ENCODE results near the gene FRY.

The FRY gene

DNA sequence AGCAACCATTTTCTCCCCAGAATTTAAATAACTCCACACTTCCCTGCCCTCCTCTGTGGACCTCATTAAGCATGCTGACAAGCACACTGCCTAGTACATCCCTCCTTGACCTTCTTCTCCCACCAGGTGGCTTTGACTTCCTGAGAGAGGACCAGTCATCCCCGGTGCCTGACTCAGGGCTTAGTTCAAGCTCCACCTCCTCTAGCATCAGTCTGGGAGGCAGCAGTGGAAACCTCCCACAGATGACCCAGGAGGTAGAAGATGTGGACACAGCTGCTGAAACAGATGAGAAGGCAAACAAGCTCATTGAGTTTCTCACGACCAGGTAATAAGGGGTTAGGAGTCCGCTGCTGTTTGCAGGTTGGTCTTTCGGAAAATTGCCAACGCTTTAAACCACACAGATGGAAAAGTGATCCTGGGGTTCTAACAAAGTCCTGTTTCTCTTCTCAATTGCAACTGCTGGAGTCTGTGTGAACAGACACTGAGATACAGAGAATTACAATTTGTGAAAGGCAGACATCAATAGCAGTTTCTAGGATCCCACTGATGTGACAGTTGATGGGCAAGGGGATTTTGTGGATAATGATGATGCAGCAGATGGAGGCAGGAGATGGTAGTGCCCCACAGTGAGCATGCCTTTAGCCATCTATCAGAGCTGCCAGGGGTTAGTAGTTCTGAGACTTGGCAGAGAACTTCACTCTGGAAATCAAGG is 196.9 kb downstream of the FRY start:
- in situ Hi-C loops (cut with MboI; ENCODE audit: low pct_unique_long_range_greater_than_20kb, low sequenced_read_pairs, unreplicated experiment): no loop called here
- TF ChIP-seq, protein P1, sequence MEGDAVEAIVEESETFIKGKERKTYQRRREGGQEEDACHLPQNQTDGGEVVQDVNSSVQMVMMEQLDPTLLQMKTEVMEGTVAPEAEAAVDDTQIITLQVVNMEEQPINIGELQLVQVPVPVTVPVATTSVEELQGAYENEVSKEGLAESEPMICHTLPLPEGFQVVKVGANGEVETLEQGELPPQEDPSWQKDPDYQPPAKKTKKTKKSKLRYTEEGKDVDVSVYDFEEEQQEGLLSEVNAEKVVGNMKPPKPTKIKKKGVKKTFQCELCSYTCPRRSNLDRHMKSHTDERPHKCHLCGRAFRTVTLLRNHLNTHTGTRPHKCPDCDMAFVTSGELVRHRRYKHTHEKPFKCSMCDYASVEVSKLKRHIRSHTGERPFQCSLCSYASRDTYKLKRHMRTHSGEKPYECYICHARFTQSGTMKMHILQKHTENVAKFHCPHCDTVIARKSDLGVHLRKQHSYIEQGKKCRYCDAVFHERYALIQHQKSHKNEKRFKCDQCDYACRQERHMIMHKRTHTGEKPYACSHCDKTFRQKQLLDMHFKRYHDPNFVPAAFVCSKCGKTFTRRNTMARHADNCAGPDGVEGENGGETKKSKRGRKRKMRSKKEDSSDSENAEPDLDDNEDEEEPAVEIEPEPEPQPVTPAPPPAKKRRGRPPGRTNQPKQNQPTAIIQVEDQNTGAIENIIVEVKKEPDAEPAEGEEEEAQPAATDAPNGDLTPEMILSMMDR (IDR thresholded peaks at IDR 0.05; ENCODE audit: extremely low read depth, insufficient read depth, missing control alignments): no peak
- no peak for DNase-seq (ENCODE audit: low spot score)

DNA sequence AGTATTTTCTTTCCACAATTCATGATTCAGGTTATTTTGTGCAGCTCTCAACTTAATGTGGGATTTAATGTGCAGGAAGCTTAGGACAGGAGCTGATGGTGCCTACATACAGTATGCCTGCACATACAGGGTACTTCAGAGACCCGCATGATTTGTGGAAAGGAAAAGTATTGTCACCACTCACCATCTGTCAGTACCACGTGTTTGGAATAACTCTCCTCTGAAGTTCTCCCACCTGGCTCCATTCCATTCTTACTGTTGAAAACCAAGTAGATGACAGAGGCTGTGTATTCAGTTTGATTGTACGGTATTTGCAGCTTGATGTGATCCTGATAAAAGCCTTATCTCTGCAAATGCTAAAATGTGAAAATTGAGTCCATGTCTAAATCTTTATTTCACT is 197.9 kb downstream of the FRY start:
- TF ChIP-seq, protein P1 (IDR thresholded peaks at IDR 0.05; ENCODE audit: extremely low read depth, insufficient read depth, missing control alignments): no peak
- in situ Hi-C loops (cut with MboI; ENCODE audit: low pct_unique_long_range_greater_than_20kb, low sequenced_read_pairs, unreplicated experiment): no loop called here
- DNase-seq (ENCODE audit: low spot score): no peak

DNA sequence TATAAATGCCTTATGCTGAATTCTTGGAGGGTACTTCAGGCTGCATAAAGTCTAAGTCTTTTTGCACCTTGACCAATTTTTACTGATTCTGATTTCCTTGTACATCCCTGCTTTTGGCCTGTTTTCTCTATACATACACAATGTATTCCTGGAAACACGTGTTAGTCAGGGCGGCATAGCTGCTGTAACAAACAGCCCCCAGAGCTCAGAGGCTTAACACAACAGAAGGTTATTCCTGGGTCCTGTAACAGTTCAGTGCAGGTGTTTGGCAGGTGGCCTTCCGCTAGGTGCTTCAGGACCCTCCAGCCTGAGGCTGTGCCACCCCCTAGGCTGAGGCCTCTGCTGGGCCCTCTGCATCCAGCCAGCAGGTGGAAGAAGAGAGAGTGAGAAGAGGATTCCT is 200.7 kb downstream of the FRY start:
- no peak for DNase-seq (ENCODE audit: low spot score)
- in situ Hi-C loops (cut with MboI; ENCODE audit: low pct_unique_long_range_greater_than_20kb, low sequenced_read_pairs, unreplicated experiment): no loop called here
- TF ChIP-seq, protein P1 (IDR thresholded peaks at IDR 0.05; ENCODE audit: extremely low read depth, insufficient read depth, missing control alignments): no peak

DNA sequence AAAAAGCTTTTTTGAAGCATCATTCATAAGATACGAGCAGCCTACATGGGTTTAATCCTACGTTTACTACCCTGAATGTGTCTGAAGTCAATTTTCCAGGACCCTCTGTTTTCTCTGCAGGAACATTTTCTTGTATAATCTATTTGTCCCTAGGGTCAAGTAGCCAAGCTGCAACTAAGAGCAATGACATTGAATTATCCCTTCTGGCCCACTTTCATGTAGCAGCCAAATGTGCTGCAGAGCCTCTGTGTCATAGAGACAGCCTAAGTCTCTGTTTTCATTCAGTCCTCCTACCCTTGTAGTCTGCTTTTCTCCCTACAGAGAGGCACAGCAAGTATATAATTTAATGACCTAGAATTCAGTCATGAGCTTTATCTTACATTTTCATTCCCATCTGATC is 201.5 kb downstream of the FRY start:
- DNase-seq (ENCODE audit: low spot score): no peak
- in situ Hi-C loops (cut with MboI; ENCODE audit: low pct_unique_long_range_greater_than_20kb, low sequenced_read_pairs, unreplicated experiment): no loop called here
- TF ChIP-seq, protein P1 (IDR thresholded peaks at IDR 0.05; ENCODE audit: extremely low read depth, insufficient read depth, missing control alignments): no peak

DNA sequence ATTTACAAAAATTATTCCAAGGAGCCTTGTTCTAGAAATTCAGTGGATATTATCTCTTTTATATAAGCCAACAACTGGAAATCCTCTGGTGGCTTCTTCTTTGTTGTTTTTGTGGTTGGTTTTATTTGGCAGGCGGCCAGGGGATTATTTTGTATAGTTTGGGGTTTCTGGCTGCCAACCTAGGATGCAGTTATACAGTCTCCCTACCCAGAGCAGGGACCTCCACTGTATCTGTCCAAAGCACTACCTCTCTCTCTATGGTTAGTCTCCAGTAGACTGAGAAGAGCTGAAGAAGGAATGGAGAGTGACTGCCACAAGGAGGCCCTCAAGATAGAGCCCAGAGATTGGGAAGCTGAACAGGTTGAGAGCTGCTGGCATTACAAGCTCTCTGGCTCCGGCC is 203.3 kb downstream of the FRY start:
- DNase-seq (ENCODE audit: low spot score): no peak
- in situ Hi-C loops (cut with MboI; ENCODE audit: low pct_unique_long_range_greater_than_20kb, low sequenced_read_pairs, unreplicated experiment): no loop called here
- TF ChIP-seq, protein P1 (IDR thresholded peaks at IDR 0.05; ENCODE audit: extremely low read depth, insufficient read depth, missing control alignments): no peak

DNA sequence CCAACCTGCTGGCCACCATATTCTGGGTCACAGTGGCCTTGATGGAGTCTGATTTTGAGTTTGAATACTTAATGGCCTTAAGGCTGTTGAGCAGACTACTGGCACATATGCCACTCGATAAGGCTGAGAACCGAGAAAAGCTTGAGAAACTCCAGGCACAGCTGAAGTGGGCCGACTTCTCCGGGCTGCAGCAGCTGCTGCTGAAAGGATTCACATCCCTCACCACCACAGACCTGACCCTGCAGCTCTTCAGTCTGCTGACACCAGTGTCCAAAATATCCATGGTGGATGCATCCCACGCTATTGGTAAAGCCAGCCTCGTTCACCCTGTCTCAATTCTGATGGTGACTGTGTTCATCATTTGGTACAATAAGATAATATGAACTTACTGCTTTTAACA is 206.1 kb downstream of the FRY start:
- DNase-seq (ENCODE audit: low spot score): no peak
- in situ Hi-C loops (cut with MboI; ENCODE audit: low pct_unique_long_range_greater_than_20kb, low sequenced_read_pairs, unreplicated experiment): no loop called here
- TF ChIP-seq, protein P1 (IDR thresholded peaks at IDR 0.05; ENCODE audit: extremely low read depth, insufficient read depth, missing control alignments): no peak

Measured in GM13977 (cell line).